SKM-1 (cell line): ENCODE data around the gene SCN11A.
A peak's percentile ranks its signal among the peaks of the same experiment; 100 is the strongest.

ENCODE experiments used
- DNase-seq: peaks from one replicate; lab custom pipeline; 2025; ENCODE audit not compliant: unreplicated experiment; lab: John Stamatoyannopoulos, UW

Gene SCN11A

GRCh38 chr3:39051649-39052561, at the start of gene SCN11A, which contains the start of gene WDR48:
SCN11A (minus strand) TSS chr3:39051944; CDS start chr3:38950362, 101,582 bp downstream.
WDR48 (plus strand) TSS chr3:39052016; CDS start chr3:39052026, 10 bp downstream.
- DNase-seq: peak; percentile 76

- peak; percentile 50 for DNase-seq
Observed at GRCh38 chr3:39101022-39101689, 49.4 kb upstream of the SCN11A start.

- DNase-seq: no peak
Observed at GRCh38 chr3:39100500-39100886, 48.7 kb upstream of the SCN11A start.

GRCh38 chr3:39099738-39100499, 48.2 kb upstream of the SCN11A start:
- DNase-seq: no peak

GRCh38 chr3:39099242-39099641, 47.5 kb upstream of the SCN11A start:
- DNase-seq: no peak

GRCh38 chr3:39098473-39099000, 46.8 kb upstream of the SCN11A start:
- no peak for DNase-seq

- no peak for DNase-seq
Observed at GRCh38 chr3:39097716-39098472, 46.1 kb upstream of the SCN11A start.

GRCh38 chr3:39096775-39097174, 45.0 kb upstream of the SCN11A start:
- DNase-seq: no peak

GRCh38 chr3:39095778-39096177, 44.0 kb upstream of the SCN11A start:
- DNase-seq: no peak

- no peak for DNase-seq
Observed at GRCh38 chr3:39094851-39095677, 43.3 kb upstream of the SCN11A start.

- DNase-seq: no peak
Observed at GRCh38 chr3:39090922-39091321, 39.2 kb upstream of the SCN11A start.

- DNase-seq: no peak
Observed at GRCh38 chr3:39088889-39089288, 37.1 kb upstream of the SCN11A start.

- no peak for DNase-seq
Observed at GRCh38 chr3:39088456-39088855, 36.7 kb upstream of the SCN11A start.

GRCh38 chr3:39086144-39086543, 34.4 kb upstream of the SCN11A start:
- no peak for DNase-seq

GRCh38 chr3:39082666-39083313, 31.0 kb upstream of the SCN11A start:
- DNase-seq: no peak

- DNase-seq: no peak
Observed at GRCh38 chr3:39080026-39080425, 28.3 kb upstream of the SCN11A start.

GRCh38 chr3:39079530-39079929, 27.8 kb upstream of the SCN11A start:
- DNase-seq: no peak

- DNase-seq: no peak
Observed at GRCh38 chr3:39075910-39076309, 24.2 kb upstream of the SCN11A start.

- DNase-seq: no peak
Observed at GRCh38 chr3:39068556-39068955, 16.8 kb upstream of the SCN11A start.
